UCSD-AML1 (cell line): Measurements from ENCODE around the gene F2.
"Not testable (repeated sequence)": the region's sequence is repeated elsewhere in the genome, so short reads cannot be mapped to it uniquely, and the experiment has no call there.

Experiments
- DNase-seq: peaks from one replicate; lab custom pipeline; 2025; ENCODE audit not compliant: unreplicated experiment; lab: John Stamatoyannopoulos, UW

Gene F2

GRCh38 chr11:46719048-46719542, at the start of gene F2:
F2 (plus strand) TSS chr11:46719213; CDS start chr11:46719236, 23 bp downstream.
- DNase-seq, result no peak

- DNase-seq, result peak; percentile 25
These were observed 49.3 kb upstream of the F2 start for GRCh38 chr11:46669711-46670139.

DNA sequence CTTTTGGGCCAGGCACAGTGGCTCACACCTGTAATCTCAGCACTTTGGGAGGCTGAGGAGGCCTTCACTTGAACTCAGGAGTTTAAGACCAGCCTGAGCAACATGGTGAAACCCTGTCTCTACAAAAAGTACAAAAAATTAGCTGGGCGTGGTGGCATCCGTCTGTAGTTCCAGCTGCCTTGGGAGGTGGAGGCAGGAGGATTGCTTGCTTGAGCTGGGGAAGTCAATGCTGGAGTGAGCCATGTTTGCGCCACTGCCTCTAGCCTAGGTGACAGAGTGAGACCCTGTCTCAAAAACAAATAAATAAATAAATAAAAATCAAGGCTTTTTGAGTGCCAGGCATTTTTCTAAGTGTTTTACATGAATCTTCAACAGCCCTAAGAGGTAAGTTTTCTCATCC, 48.5 kb upstream of the F2 start:
- not testable (repeated sequence) for DNase-seq

- DNase-seq, result no peak
These were observed 47.1 kb upstream of the F2 start for GRCh38 chr11:46671958-46672315.

- no peak for DNase-seq
These were observed 46.6 kb upstream of the F2 start for GRCh38 chr11:46672381-46672839.

DNA sequence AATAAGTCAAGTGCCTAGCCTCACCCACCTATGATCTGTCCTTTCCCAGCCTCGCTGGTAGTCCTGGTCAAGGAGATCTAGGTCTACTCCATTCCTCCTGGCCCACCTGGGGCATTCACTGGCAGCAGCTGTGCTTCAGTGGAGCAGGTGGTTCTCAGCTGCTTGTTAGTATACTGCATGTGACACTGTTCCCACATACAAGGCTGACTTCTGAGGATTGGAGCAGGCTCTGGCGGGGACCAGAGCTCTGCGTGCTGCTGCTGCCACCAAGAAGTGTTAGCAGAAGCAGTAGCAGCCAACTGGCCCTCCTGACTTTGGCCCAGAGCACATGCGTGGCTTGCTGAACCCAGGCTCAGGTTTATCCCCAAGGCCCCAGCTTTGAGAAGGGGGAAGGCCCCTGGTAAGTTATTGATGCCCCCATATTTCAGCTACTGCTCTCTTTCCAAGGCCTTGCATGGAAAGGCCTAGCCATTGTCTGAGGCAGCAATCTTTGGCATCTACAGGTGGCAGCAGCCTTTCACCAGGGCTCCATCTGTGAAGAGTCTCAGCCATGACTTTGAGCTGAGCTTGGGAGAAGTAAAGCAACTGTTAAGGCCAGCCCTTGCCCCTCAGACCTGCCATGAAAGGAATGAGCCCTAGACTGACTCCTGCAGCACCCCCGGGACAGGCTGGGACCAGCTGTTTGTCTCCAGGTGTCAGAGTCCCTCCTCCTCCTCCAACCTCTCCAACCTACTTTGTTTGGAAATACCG, 45.1 kb upstream of the F2 start:
- no peak for DNase-seq

DNA sequence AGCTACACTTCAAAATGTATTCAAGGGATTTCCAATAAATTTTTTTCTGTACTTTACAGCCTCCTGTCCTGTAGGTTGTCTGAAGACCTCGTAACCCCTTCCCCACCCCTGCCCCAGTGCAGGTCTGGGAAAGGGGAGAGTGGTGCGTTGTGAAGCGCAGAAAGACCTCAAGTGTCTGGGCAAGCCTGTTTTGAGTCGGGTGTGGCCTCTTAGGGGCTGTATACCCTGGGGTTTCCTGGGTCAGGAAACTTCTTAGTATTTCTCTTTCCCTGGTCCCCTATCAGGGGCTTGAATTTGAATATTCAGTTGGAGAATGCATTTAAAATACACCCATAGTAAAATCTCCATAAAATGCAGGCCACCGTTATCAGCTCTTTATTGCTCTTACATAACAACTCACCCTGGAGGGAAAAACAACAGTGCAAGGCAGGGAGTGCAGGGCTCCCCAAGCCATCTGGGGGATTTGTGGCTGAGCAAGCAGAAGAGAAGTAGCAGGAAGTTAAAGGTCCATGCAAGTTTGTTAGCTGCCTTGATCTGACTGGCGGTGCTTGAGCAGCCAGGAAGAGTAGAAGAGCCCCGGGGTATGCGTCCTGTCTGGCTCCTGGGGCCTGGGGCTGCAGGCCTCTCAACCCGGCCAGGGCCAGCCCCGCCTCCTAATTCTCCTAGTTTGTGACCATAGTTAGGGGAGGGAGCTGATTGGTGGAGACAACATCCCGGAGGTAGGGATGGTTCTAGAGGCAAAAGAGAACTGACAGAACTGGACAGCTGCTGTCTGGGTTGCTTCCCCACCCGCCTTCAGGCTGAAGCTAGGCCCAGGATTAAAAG, 44.3 kb upstream of the F2 start:
- DNase-seq, result peak; percentile 59

- DNase-seq, result no peak
These were observed 43.6 kb upstream of the F2 start for GRCh38 chr11:46675288-46675851.

GRCh38 chr11:46675949-46676348, 43.1 kb upstream of the F2 start:
- no peak for DNase-seq

DNA sequence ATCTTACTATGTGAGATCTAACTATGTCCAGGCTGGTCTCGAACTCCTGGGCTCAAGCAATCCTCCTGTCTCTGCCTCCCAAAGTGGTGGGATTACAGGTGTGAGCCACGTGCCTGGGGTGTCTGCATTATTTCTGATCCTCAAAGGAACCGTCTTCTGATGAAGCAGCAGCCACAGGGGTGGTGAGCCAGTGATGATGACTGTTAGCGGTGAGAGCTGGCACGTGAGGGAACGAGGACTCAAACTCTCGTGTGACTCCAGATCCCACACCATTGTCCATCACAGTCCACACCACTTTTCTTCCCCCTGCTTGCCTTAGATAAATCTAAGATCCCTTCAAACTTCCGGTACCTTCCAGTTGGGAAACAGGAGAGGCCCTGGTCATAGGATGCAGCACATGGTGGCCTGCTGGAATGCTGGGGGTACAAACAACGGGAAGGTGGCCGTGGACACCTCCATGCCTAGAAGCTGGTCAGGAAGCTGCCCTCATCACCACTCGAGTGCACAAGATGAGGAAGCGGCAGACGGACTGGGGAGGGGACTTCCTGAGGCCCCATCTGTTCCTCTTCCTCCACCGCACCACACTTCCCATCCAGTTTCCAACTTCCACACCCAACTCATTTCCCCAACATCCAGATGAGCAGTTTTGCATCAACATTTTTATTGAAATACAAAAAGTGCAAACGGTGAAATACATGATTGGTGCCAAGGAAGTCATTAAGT, 42.4 kb upstream of the F2 start:
- DNase-seq, result peak; percentile 55

- no peak for DNase-seq
These were observed 41.8 kb upstream of the F2 start for GRCh38 chr11:46677169-46677568.

DNA sequence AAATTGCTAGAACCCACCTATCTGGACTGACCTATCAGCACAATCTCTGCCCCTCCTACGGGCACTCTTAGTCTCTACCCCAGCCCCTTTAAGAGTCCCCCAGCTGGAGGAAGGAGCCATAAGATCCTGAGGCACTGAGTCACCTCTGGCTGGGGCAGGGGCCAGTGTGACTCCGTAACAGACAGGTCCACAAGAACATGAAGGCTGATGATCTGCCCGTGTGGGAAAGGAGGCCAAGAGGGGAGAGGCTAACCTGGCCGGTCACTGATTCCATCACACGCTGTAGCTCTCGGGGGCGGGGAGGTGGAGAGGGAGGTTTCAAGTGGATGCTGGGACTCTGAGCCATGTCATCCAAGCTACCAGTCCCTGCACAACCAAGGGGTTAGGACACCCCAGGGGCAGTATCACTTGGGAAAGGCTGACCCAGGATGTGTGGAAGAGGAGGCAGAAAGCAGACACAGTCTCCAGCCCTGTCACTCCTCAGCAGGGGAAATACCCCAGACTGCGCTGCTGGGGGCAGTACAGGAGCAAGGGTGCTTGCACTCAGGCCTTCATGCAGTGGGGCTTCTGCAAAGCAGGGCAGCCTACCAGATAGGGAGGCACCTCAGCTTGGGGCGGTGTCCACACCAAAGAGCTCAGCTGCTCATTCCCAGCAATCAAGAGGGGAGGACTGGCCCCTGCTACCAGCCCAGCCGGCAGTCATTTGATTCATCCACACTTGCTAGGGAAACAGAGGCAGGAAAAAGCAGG, 40.8 kb upstream of the F2 start:
- DNase-seq, result peak; percentile 26

GRCh38 chr11:46678741-46679130, 40.3 kb upstream of the F2 start:
- no peak for DNase-seq

GRCh38 chr11:46679241-46680163, 39.5 kb upstream of the F2 start:
- no peak for DNase-seq

DNA sequence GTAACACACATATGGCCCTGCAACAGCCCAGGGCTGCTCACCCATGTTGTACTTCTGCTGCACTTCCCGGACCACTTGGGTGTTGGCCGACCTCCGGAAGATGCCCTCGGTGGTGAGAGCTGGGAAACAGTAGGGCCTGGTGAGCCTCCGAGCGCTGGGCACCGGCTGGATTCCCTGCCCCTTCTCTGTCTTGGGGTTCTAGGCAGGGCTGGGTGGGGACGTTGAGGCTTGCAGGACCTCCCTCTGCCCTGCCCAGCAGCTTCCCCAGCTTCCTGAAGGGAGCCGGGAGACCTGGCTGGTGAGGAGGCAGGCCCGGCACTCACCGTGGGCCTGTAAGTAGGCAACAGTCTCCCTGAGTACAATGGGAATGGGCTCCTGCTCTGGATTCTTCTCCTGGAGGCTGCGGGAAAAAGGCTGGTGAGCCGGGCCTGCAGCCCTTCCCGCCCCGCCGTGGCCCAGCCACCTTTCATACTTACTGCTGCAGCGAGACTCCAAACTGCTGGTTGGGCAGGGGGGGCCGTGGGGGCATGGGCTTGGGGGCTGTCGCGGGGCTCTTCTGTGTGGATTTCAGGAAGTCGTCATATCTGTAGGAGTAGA, 38.8 kb upstream of the F2 start:
- no peak for DNase-seq

GRCh38 chr11:46680815-46681214, 38.2 kb upstream of the F2 start:
- DNase-seq, result no peak

- no peak for DNase-seq
These were observed 37.2 kb upstream of the F2 start for GRCh38 chr11:46681814-46682213.

DNA sequence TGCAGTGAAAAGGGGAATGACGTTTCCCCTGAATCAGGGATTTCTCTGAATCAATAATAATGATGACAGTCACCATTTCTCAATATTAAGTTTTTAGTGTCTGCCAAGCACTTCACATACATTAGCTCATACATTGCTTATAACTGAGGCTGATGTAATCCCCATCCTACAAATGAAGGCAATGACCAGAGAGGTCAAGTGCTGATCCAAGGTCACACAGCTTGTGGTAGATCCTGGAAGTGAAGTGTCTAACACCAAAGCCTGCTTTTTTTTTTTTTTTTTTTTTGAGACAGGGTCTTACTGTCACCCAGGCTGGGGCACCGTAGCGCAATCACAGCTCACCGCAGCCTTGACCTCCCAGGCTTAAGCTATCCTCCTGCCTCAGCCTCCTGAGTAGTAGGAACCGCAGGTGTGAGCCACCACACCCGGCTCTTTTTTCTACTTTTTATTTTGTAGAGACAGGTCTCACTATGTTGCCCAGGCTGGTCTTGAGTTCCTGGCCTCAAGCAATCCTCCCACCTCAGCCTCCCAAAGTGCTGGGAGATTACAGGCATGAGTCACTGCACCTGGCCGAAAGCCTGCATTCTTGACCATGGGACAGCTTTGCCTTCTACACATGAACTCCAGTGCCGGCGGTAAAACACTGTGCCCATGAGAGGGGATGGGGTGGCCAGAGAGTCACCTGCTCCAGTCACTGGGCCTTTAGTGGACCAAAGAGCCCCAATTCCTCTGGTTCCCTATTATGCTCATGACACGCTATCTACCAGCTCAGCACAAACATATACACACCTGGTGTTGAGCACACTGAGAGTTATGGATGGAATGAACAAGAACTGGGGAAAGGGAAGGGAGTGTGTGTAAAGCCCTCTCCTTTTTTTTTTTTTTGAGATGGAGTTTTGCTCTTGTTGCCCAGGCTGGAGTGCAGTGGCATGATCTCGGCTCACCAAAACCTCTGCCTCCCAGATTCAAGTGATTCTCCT, 36.0 kb upstream of the F2 start:
- DNase-seq, result no peak
